HepG2 (cell line): ENCODE results near the gene FAM117B. TPM values are rescaled to one million over a fixed set of nuclear protein-coding genes. Genes with fewer than 3 reads are reported as not detected.

Experiments used
- ATAC-seq: fragments of 200-7000 bp; cut with Tn5 transposase; 3 replicates; pipeline ENCODE4 v1.9.1; 2020; ENCODE audit warnings: mild to moderate bottlenecking, moderate library complexity
- BruUV-seq: library from RNA; stranded (reverse); fragments of 400-500 nt; replicated peaks from 2 replicates; lab custom pipeline; 2021; lab: Mats Ljungman, UMichigan
- CTCF ChIA-PET: fragments of 300-600 bp; formaldehyde crosslinking; extraction: SDS; loops from one replicate; lab custom pipeline; 2021; ENCODE audit warnings: low total read pairs, inconsistent platforms, low intra/inter-chr PET ratio; lab: Yijun Ruan, JAX
- POLR2A ChIA-PET: fragments of 350-600 bp; sonication (Branson Sonifier 250); formaldehyde crosslinking; loops from one replicate; lab custom pipeline; 2020; ENCODE audit warnings: antibody characterized with exemption, inconsistent platforms; lab: Yijun Ruan, JAX
- DNase-seq: peaks from one replicate; pipeline ENCODE4 v3.0.0-alpha.2; 2015; ENCODE audit warnings: low spot score
- FAIRE-seq: peaks from 3 replicates; lab custom pipeline; 2011; peaks lifted over from hg19 to GRCh38; lab: Jason Lieb, UNC
- H2AFZ ChIP-seq: one replicate; pipeline ENCODE4 v1.6.1; 2011; ENCODE audit warnings: low read length, inconsistent platforms
- H3K27ac ChIP-seq: fragments of 300-600 bp; 3 replicates; pipeline ENCODE4 v1.8.0; 2011; ENCODE audit warnings: mixed run types, mild to moderate bottlenecking, mixed read lengths, low read length, inconsistent platforms; ENCODE audit not compliant: insufficient read depth; ENCODE audit errors: extremely low read length
- H3K27me3 ChIP-seq, 2 experiments: fragments of 200-600 bp in 1 of 2; 2 replicates in 1 of 2; 3 replicates in 1 of 2; pipeline versions ENCODE4 v1.6.0 to v1.8.0; 2011; ENCODE audit warnings: low read length in 2 of 2, mild to moderate bottlenecking in 2 of 2, moderate library complexity in 2 of 2, inconsistent platforms in 1 of 2; ENCODE audit not compliant: insufficient read depth in 2 of 2, control insufficient read depth in 1 of 2
- H3K36me3 ChIP-seq, 2 experiments: fragments of 200-600 bp in 1 of 2; replicated peaks in 1 of 2; 2 replicates in 1 of 2; 3 replicates in 1 of 2; pipeline versions ENCODE4 v1.5.1 to v1.8.0; 2011; ENCODE audit warnings: low read length in 2 of 2, inconsistent platforms in 1 of 2; ENCODE audit not compliant: insufficient read depth in 2 of 2, control insufficient read depth in 1 of 2
- H3K4me1 ChIP-seq: 2 replicates; pipeline ENCODE4 v1.5.1; 2012; ENCODE audit warnings: low read length, inconsistent platforms; ENCODE audit not compliant: insufficient read depth
- H3K4me2 ChIP-seq: 2 replicates; pipeline ENCODE4 v1.6.0; 2011; ENCODE audit warnings: low read depth, low read length, inconsistent platforms
- H3K4me3 ChIP-seq, 3 experiments: fragments of 200-600 bp in 1 of 3; sonication (generic), shearing (Covaris generic) in 1 of 3; replicated peaks in 1 of 3; 2 replicates each; pipeline ENCODE4 v1.5.1; 2011 to 2016; ENCODE audit warnings: low read length in 3 of 3, inconsistent platforms in 2 of 3, low read depth in 2 of 3, mild to moderate bottlenecking in 2 of 3, control low read depth in 1 of 3, mixed read lengths in 1 of 3; ENCODE audit not compliant: insufficient read depth in 1 of 3
- H3K79me2 ChIP-seq: one replicate; pipeline ENCODE4 v1.6.1; 2011; ENCODE audit warnings: low read length, inconsistent platforms; ENCODE audit not compliant: insufficient read depth
- H3K9ac ChIP-seq: 2 replicates; pipeline ENCODE4 v1.6.0; 2011; ENCODE audit warnings: mild to moderate bottlenecking, low read depth, low read length, inconsistent platforms; ENCODE audit not compliant: insufficient read depth
- H3K9me3 ChIP-seq: 2 replicates; pipeline ENCODE4 v1.5.1; 2012; ENCODE audit warnings: mild to moderate bottlenecking, low read length
- H4K20me1 ChIP-seq: 2 replicates; pipeline ENCODE4 v1.6.0; 2011; ENCODE audit warnings: inconsistent platforms, mild to moderate bottlenecking, low read length, moderate library complexity; ENCODE audit not compliant: insufficient read depth
- EZH2 ChIP-seq: conservative IDR thresholded peaks from 2 replicates; pipeline ENCODE4 v1.6.1; 2012; ENCODE audit warnings: mild to moderate bottlenecking, low read depth, low read length, moderate library complexity
- HES4 ChIP-seq: sonication (generic); formaldehyde crosslinking; IDR thresholded peaks from 2 replicates; pipeline ENCODE4 v1.9.0; 2021; ENCODE audit warnings: mild to moderate bottlenecking, missing genetic modification reagents, borderline replicate concordance
- HMGA1 ChIP-seq: sonication (generic); formaldehyde crosslinking; conservative IDR thresholded peaks from 2 replicates; pipeline ENCODE4 v1.4.0; 2020; ENCODE audit warnings: missing genetic modification reagents
- PCBP1 ChIP-seq: fragments of 200-400 bp; formaldehyde crosslinking; IDR thresholded peaks from 2 replicates; pipeline ENCODE4 v1.6.1; 2017; ENCODE audit warnings: mild to moderate bottlenecking, low read depth, low read length, borderline replicate concordance
- ZNF33B ChIP-seq: sonication (generic); formaldehyde crosslinking; IDR thresholded peaks from 2 replicates; pipeline ENCODE4 v1.5.1; 2020; ENCODE audit warnings: mild to moderate bottlenecking, missing genetic modification reagents
- ZNF496 ChIP-seq: sonication (generic); formaldehyde crosslinking; IDR thresholded peaks from 2 replicates; pipeline ENCODE4 v1.8.1; 2023; ENCODE audit warnings: mild to moderate bottlenecking, moderate library complexity, missing genetic modification reagents; ENCODE audit not compliant: insufficient replicate concordance
- WGBS: methylation state at CpG from one replicate; pipeline ENCODE4 v1.1.6; 2017; ENCODE audit warnings: low lambda C conversion rate; 5-methylcytosine and 5-hydroxymethylcytosine counted together
- in situ Hi-C: cut with HindIII; loops from 2 replicates; pipeline ENCODE4 v1.10.0; 2017; ENCODE audit warnings: low pct_unique_long_range_greater_than_20kb; ENCODE audit not compliant: extremely low pct_ligation_motif_present
- intact Hi-C: fragments of 100-400 bp; cut with micrococcal nuclease; formaldehyde crosslinking; loops from one replicate; pipeline ENCODE4 v1.10.0; 2022; ENCODE audit not compliant: unreplicated experiment
- polyA plus RNA-seq, 8 experiments: library from polyadenylated mRNA; depleted of rRNA in 3 of 8; stranded (reverse) in 7 of 8; unstranded in 1 of 8; fragments of >200 nt; fragmentation: Illumina TruSeq in 4 of 8; extraction: Trizol in 4 of 8; gene quantifications; 2 replicates each; pipeline versions ENCODE4 v1.2.1 to v1.2.3, GENCODE V29; 2011 to 2016; ENCODE audit warnings: low read depth in 4 of 8, missing spikeins in 1 of 8, mixed read lengths in 1 of 8; ENCODE audit not compliant: insufficient read depth in 1 of 8
- total RNA-seq, 5 experiments: library from RNA; depleted of rRNA; stranded (reverse); fragments of >200 nt; fragmentation: Illumina TruSeq; extraction: Trizol; gene quantifications; 2 replicates each; pipeline ENCODE4 v1.2.3, GENCODE V29; 2016; ENCODE audit warnings: low read depth in 1 of 5
- TF ChIP-seq, protein P1 (sequence below), 2 experiments: sonication (generic) in 1 of 2; formaldehyde crosslinking in 1 of 2; IDR thresholded peaks; 2 replicates each; pipeline versions ENCODE4 v1.5.1 to v1.6.1; 2011 to 2020; ENCODE audit warnings: borderline replicate concordance in 1 of 2, low read depth in 1 of 2, low read length in 1 of 2, mild to moderate bottlenecking in 1 of 2, missing genetic modification reagents in 1 of 2, moderate library complexity in 1 of 2
- TF ChIP-seq, protein P2 (sequence below): sonication (generic); formaldehyde crosslinking; IDR thresholded peaks from 2 replicates; pipeline ENCODE4 v1.4.0; 2020; ENCODE audit warnings: mild to moderate bottlenecking, missing genetic modification reagents, borderline replicate concordance
- TF ChIP-seq, protein P3 (sequence below): sonication (generic); formaldehyde crosslinking; IDR thresholded peaks from 2 replicates; pipeline ENCODE4 v1.4.0; 2020; ENCODE audit warnings: low read depth, mild to moderate bottlenecking, missing genetic modification reagents
- TF ChIP-seq, protein P4 (sequence below): sonication (generic); formaldehyde crosslinking; IDR thresholded peaks from 2 replicates; pipeline ENCODE4 v1.8.1; 2023; ENCODE audit warnings: mild to moderate bottlenecking, missing genetic modification reagents

The FAM117B gene
- total and polyA plus RNA-seq, 2 of the 13 experiments (the other 11 are each of a cell fraction or from before 2014, with no cell fraction given) = 5.8 to 11.0 TPM

DNA sequence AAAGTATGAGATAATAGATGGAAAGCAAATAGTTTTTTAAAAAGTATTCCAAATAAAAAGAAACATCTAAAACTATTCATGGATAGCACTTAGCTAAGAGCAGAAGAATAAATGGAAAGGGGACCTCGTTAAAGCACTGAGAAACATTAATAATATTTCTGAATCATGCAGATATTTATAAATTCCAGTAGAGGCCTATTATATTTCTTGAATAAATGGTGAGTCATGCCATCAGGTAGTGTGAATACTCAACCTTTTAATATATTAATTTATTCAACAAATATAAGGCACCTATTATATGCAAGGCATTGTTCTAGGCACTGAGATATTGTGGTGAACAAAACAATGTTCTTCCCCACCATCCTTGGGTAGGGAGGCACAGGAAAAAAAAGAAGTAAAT is 183.0 kb downstream of the FAM117B start:
- POLR2A ChIA-PET = no interaction called here
- Histone ChIP-seq H3K27me3 (no peaks in the 10 kb centered on the region), H3K79me2 (no peaks in the 10 kb centered on the region), H2AFZ (no peak overlapping the region), H3K36me3 (no peaks in the 10 kb centered on the region), H3K4me1 (no peaks in the 10 kb centered on the region), H3K4me3 (no peak overlapping the region), H3K9me3 (no peaks in the 10 kb centered on the region), H3K4me2 (no peak overlapping the region), H3K9ac (no peak overlapping the region), H3K27ac (no peak overlapping the region), H4K20me1 (no peaks in the 10 kb centered on the region)
- DNase-seq (no peak), ATAC-seq (no peak), FAIRE-seq (no peak)
- BruUV-seq = no TSS peak
- in situ Hi-C loops (no loop called here), intact Hi-C loops (no loop called here)
- 63% methylated on average over 1 of the region's 1 CpG for WGBS
- CTCF ChIA-PET = no interaction called here
- TF ChIP-seq HES4 (CRISPR knock-in tag) = no peak
- TF ChIP-seq, protein P1, sequence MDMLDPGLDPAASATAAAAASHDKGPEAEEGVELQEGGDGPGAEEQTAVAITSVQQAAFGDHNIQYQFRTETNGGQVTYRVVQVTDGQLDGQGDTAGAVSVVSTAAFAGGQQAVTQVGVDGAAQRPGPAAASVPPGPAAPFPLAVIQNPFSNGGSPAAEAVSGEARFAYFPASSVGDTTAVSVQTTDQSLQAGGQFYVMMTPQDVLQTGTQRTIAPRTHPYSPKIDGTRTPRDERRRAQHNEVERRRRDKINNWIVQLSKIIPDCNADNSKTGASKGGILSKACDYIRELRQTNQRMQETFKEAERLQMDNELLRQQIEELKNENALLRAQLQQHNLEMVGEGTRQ (IDR thresholded peaks at IDR 0.05; ENCODE audit: low read depth, low read length) = no peak
- TF ChIP-seq, protein P1 (CRISPR knock-in tag; IDR thresholded peaks at IDR 0.05; ENCODE audit: borderline replicate concordance) = no peak
- TF ChIP-seq, protein P2, sequence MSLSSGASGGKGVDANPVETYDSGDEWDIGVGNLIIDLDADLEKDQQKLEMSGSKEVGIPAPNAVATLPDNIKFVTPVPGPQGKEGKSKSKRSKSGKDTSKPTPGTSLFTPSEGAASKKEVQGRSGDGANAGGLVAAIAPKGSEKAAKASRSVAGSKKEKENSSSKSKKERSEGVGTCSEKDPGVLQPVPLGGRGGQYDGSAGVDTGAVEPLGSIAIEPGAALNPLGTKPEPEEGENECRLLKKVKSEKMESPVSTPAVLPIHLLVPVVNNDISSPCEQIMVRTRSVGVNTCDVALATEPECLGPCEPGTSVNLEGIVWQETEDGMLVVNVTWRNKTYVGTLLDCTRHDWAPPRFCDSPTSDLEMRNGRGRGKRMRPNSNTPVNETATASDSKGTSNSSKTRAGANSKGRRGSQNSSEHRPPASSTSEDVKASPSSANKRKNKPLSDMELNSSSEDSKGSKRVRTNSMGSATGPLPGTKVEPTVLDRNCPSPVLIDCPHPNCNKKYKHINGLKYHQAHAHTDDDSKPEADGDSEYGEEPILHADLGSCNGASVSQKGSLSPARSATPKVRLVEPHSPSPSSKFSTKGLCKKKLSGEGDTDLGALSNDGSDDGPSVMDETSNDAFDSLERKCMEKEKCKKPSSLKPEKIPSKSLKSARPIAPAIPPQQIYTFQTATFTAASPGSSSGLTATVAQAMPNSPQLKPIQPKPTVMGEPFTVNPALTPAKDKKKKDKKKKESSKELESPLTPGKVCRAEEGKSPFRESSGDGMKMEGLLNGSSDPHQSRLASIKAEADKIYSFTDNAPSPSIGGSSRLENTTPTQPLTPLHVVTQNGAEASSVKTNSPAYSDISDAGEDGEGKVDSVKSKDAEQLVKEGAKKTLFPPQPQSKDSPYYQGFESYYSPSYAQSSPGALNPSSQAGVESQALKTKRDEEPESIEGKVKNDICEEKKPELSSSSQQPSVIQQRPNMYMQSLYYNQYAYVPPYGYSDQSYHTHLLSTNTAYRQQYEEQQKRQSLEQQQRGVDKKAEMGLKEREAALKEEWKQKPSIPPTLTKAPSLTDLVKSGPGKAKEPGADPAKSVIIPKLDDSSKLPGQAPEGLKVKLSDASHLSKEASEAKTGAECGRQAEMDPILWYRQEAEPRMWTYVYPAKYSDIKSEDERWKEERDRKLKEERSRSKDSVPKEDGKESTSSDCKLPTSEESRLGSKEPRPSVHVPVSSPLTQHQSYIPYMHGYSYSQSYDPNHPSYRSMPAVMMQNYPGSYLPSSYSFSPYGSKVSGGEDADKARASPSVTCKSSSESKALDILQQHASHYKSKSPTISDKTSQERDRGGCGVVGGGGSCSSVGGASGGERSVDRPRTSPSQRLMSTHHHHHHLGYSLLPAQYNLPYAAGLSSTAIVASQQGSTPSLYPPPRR (CRISPR knock-in tag) = no peak
- TF ChIP-seq, protein P3, sequence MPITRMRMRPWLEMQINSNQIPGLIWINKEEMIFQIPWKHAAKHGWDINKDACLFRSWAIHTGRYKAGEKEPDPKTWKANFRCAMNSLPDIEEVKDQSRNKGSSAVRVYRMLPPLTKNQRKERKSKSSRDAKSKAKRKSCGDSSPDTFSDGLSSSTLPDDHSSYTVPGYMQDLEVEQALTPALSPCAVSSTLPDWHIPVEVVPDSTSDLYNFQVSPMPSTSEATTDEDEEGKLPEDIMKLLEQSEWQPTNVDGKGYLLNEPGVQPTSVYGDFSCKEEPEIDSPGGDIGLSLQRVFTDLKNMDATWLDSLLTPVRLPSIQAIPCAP (CRISPR knock-in tag) = no peak
- no peak for TF ChIP-seq PCBP1
- TF ChIP-seq HMGA1 = no peak
- TF ChIP-seq, protein P4, sequence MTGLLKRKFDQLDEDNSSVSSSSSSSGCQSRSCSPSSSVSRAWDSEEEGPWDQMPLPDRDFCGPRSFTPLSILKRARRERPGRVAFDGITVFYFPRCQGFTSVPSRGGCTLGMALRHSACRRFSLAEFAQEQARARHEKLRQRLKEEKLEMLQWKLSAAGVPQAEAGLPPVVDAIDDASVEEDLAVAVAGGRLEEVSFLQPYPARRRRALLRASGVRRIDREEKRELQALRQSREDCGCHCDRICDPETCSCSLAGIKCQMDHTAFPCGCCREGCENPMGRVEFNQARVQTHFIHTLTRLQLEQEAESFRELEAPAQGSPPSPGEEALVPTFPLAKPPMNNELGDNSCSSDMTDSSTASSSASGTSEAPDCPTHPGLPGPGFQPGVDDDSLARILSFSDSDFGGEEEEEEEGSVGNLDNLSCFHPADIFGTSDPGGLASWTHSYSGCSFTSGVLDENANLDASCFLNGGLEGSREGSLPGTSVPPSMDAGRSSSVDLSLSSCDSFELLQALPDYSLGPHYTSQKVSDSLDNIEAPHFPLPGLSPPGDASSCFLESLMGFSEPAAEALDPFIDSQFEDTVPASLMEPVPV (CRISPR knock-in tag) = no peak
- no peak for TF ChIP-seq EZH2
- TF ChIP-seq ZNF33B (CRISPR knock-in tag) = no peak
- TF ChIP-seq ZNF496 = no peak
